NCI-H345 treated with DMSO at 0.1 percent for 48 hours (cell line): ENCODE results near the gene PNKD.

ENCODE experiments used
- DNase-seq: peaks from one replicate; lab custom pipeline; 2025; ENCODE audit not compliant: unreplicated experiment; lab: John Stamatoyannopoulos, UW

PNKD gene

GRCh38 chr2:218269900-218270720 is at the start of gene PNKD, which contains the start of gene AAMP:
PNKD (plus strand) TSS chr2:218270519; CDS start chr2:218270536, 17 bp downstream.
AAMP (minus strand) TSS chr2:218270137; CDS start chr2:218270086, 51 bp downstream.
- DNase-seq, result peak; percentile 99

- DNase-seq, result no peak
These were observed 49.3 kb upstream of the PNKD start for GRCh38 chr2:218221000-218221399.

- DNase-seq, result no peak
These were observed 47.3 kb upstream of the PNKD start for GRCh38 chr2:218223046-218223445.

GRCh38 chr2:218224186-218224585 is 46.1 kb upstream of the PNKD start:
- DNase-seq, result no peak

GRCh38 chr2:218226903-218227302 is 43.4 kb upstream of the PNKD start:
- no peak for DNase-seq

- DNase-seq, result no peak
These were observed 41.8 kb upstream of the PNKD start for GRCh38 chr2:218228366-218229090.

GRCh38 chr2:218229239-218229638 is 41.1 kb upstream of the PNKD start:
- DNase-seq, result no peak

- DNase-seq, result no peak
These were observed 40.5 kb upstream of the PNKD start for GRCh38 chr2:218229851-218230250.

- no peak for DNase-seq
These were observed 39.4 kb upstream of the PNKD start for GRCh38 chr2:218230882-218231281.

GRCh38 chr2:218233543-218233942 is 36.8 kb upstream of the PNKD start:
- DNase-seq, result no peak

- no peak for DNase-seq
These were observed 35.8 kb upstream of the PNKD start for GRCh38 chr2:218234521-218234920.

GRCh38 chr2:218235017-218235416 is 35.3 kb upstream of the PNKD start:
- DNase-seq, result no peak

GRCh38 chr2:218236829-218237228 is 33.5 kb upstream of the PNKD start:
- no peak for DNase-seq

- no peak for DNase-seq
These were observed 31.4 kb upstream of the PNKD start for GRCh38 chr2:218238887-218239286.

- no peak for DNase-seq
These were observed 26.1 kb upstream of the PNKD start for GRCh38 chr2:218244204-218244603.

- no peak for DNase-seq
These were observed 25.7 kb upstream of the PNKD start for GRCh38 chr2:218244665-218245064.

- DNase-seq, result no peak
These were observed 25.1 kb upstream of the PNKD start for GRCh38 chr2:218245214-218245613.

GRCh38 chr2:218249691-218250090 is 20.6 kb upstream of the PNKD start:
- no peak for DNase-seq

GRCh38 chr2:218252509-218253231 is 17.6 kb upstream of the PNKD start:
- no peak for DNase-seq

- DNase-seq, result no peak
These were observed 17.1 kb upstream of the PNKD start for GRCh38 chr2:218253232-218253625.

GRCh38 chr2:218255446-218255845 is 14.9 kb upstream of the PNKD start:
- DNase-seq, result no peak
